Esophagus squamous epithelium (tissue), 4 donors: ENCODE results near the gene MFAP2.

Experiments
- CTCF ChIP-seq, 6 experiments: fragments of 450-650 bp in 4 of 6; fragments of 200-600 bp in 2 of 6; sonication (generic) in 2 of 6; IDR thresholded peaks; one replicate each; pipeline ENCODE4 v1.5.1; 2016 to 2019; ENCODE audit warnings: antibody characterized with exemption in 6 of 6, mild to moderate bottlenecking in 4 of 6, moderate library complexity in 4 of 6
- POLR2A ChIP-seq, 4 donors: fragments of 450-650 bp; IDR thresholded peaks; one replicate each; pipeline ENCODE4 v1.6.1; 2017; ENCODE audit warnings: antibody characterized with exemption in 4 of 4, mild to moderate bottlenecking in 4 of 4, moderate library complexity in 3 of 4

GRCh38 chr1:16957731-16958130 is 22.7 kb downstream of the MFAP2 start:
- TF ChIP-seq CTCF (IDR thresholded peaks at IDR 0.05) (no peak), POLR2A (IDR thresholded peaks at IDR 0.05) (no peak)
